Caco-2 (cell line): Measurements from ENCODE around the gene SRMS. TPM values are rescaled to one million over a fixed set of nuclear protein-coding genes. Genes with fewer than 3 reads are reported as not detected.

ENCODE experiments used
- BruUV-seq: library from RNA; stranded (reverse); fragments of 400-500 nt; replicated peaks from 2 replicates; lab custom pipeline; 2021; lab: Mats Ljungman, UMichigan
- CTCF ChIA-PET: fragments of 300-600 bp; sonication (Branson Sonifier 250); formaldehyde crosslinking; loops from one replicate; lab custom pipeline; 2022; ENCODE audit warnings: antibody characterized with exemption; lab: Charles Lee
- POLR2A ChIA-PET: fragments of 300-600 bp; sonication (Branson Sonifier 250); formaldehyde crosslinking; loops from one replicate; lab custom pipeline; 2022; ENCODE audit warnings: antibody characterized with exemption; lab: Charles Lee
- DNase-seq, 2 experiments: peaks; one replicate each; pipeline versions ENCODE4 v3.0.0 to v3.0.0-alpha.2; 2020 to 2022
- H3K27me3 ChIP-seq: replicated peaks from 2 replicates; pipeline ENCODE4 v1.6.0; 2011; ENCODE audit warnings: low read length; ENCODE audit not compliant: control insufficient read depth, insufficient read depth
- H3K36me3 ChIP-seq: 2 replicates; pipeline ENCODE4 v1.5.1; 2011; ENCODE audit warnings: low read length; ENCODE audit not compliant: control insufficient read depth, insufficient read depth
- H3K4me1 ChIP-seq: fragments of 250-450 bp; sonication (Bioruptor Pico); 2 replicates; pipeline ENCODE4 v1.5.1; 2020; ENCODE audit warnings: mild to moderate bottlenecking
- H3K4me3 ChIP-seq: 2 replicates; pipeline ENCODE4 v1.5.1; 2011; ENCODE audit warnings: low read depth, mild to moderate bottlenecking, control low read depth, low read length
- H3K9me3 ChIP-seq: fragments of 250-450 bp; sonication (Bioruptor Pico); 2 replicates; pipeline ENCODE4 v1.5.1; 2020; ENCODE audit warnings: mild to moderate bottlenecking, moderate library complexity
- H3K27ac Mint-ChIP-seq: one replicate; pipeline ENCODE4 v1.8.0; 2022; ENCODE audit warnings: mixed read lengths; ENCODE audit not compliant: unreplicated experiment
- H3K27me3 Mint-ChIP-seq: one replicate; pipeline ENCODE4 v1.8.0; 2022; ENCODE audit warnings: mixed read lengths; ENCODE audit not compliant: insufficient read depth, unreplicated experiment
- H3K36me3 Mint-ChIP-seq: one replicate; pipeline ENCODE4 v1.8.0; 2022; ENCODE audit warnings: mild to moderate bottlenecking, mixed read lengths; ENCODE audit not compliant: insufficient read depth, unreplicated experiment
- H3K4me1 Mint-ChIP-seq: one replicate; pipeline ENCODE4 v1.8.0; 2022; ENCODE audit warnings: low read depth, mixed read lengths; ENCODE audit not compliant: unreplicated experiment
- H3K4me3 Mint-ChIP-seq: one replicate; pipeline ENCODE4 v1.8.0; 2022; ENCODE audit warnings: mild to moderate bottlenecking, moderate library complexity, mixed read lengths; ENCODE audit not compliant: unreplicated experiment
- H3K9me3 Mint-ChIP-seq: one replicate; pipeline ENCODE4 v1.8.0; 2022; ENCODE audit warnings: mixed read lengths; ENCODE audit not compliant: unreplicated experiment
- CTCF ChIP-seq, 2 experiments: fragments of 200-600 bp in 1 of 2; IDR thresholded peaks; 1 replicate in 1 of 2; 2 replicates in 1 of 2; pipeline versions ENCODE4 v1.5.1 to v1.8.0; 2011 to 2022; ENCODE audit warnings: antibody characterized with exemption in 1 of 2, control low read depth in 1 of 2, inconsistent platforms in 1 of 2, low read depth in 1 of 2, low read length in 1 of 2, mild to moderate bottlenecking in 1 of 2, moderate library complexity in 1 of 2; ENCODE audit not compliant: insufficient read depth in 1 of 2, severe bottlenecking in 1 of 2, unreplicated experiment in 1 of 2
- intact Hi-C: fragments of 100-400 bp; cut with micrococcal nuclease; formaldehyde crosslinking; loops from one replicate; pipeline ENCODE4 v1.10.0; 2022; ENCODE audit not compliant: unreplicated experiment
- total RNA-seq: library from RNA; stranded (reverse); gene quantifications from 2 replicates; pipeline ENCODE4 v1.2.3, GENCODE V29; 2022

SRMS gene
- total RNA-seq, 1 experiment from 2014 or later, result not detected

GRCh38 chr20:63543733-63544132 is 3.8 kb downstream of the SRMS start:
- BruUV-seq, result no TSS peak
- ChIA-PET POLR2A (interaction anchor here (0.9 kb wide), 1 partner anchor 30 kb away, joined by 6 read pairs; the partner anchor contains the start of gene HELZ2), CTCF (no interaction called here)
- intact Hi-C loops, result no loop called here
- H3K9me3 ChIP-seq, result no peaks in the 10 kb centered on the region
- Mint-ChIP-seq H3K27ac (no peak overlapping the region), H3K36me3 (no peaks in the 10 kb centered on the region), H3K4me3 (no peak overlapping the region), H3K27me3 (no peaks in the 10 kb centered on the region), H3K4me1 (peaks cover 22% of the 10 kb centered on the region), H3K9me3 (no peaks in the 10 kb centered on the region)
- no peaks in the 10 kb centered on the region for H3K36me3 ChIP-seq
- no peak for DNase-seq
- H3K27me3 ChIP-seq, result no peaks in the 10 kb centered on the region
- no peak overlapping the region for H3K4me3 ChIP-seq
- no peak for TF ChIP-seq CTCF (IDR thresholded peaks at IDR 0.05; ENCODE audit: insufficient read depth in 1 of 2, low read depth in 1 of 2, low read length in 1 of 2, severe bottlenecking in 1 of 2, unreplicated experiment in 1 of 2)
- peaks cover 28% of the 10 kb centered on the region for H3K4me1 ChIP-seq

- H3K4me1 Mint-ChIP-seq, result peaks cover 22% of the 10 kb centered on the region
- no TSS peak for BruUV-seq
- no peaks in the 10 kb centered on the region for H3K27me3 ChIP-seq
- no peak for DNase-seq
- H3K4me3 Mint-ChIP-seq, result no peak overlapping the region
- POLR2A ChIA-PET, result interaction anchor here (0.6 kb wide), 1 partner anchor 81 kb away, joined by 5 read pairs; no protein-coding TSS in a partner anchor
- H3K9me3 Mint-ChIP-seq, result no peaks in the 10 kb centered on the region
- no peak for TF ChIP-seq CTCF (IDR thresholded peaks at IDR 0.05; ENCODE audit: insufficient read depth in 1 of 2, low read depth in 1 of 2, low read length in 1 of 2, severe bottlenecking in 1 of 2, unreplicated experiment in 1 of 2)
- CTCF ChIA-PET, result no interaction called here
- H3K27me3 Mint-ChIP-seq, result no peaks in the 10 kb centered on the region
- intact Hi-C loops, result no loop called here
- no peaks in the 10 kb centered on the region for H3K36me3 Mint-ChIP-seq
- no peaks in the 10 kb centered on the region for H3K9me3 ChIP-seq
- no peak overlapping the region for H3K4me3 ChIP-seq
- H3K4me1 ChIP-seq, result peaks cover 28% of the 10 kb centered on the region
- H3K36me3 ChIP-seq, result no peaks in the 10 kb centered on the region
- no peak overlapping the region for H3K27ac Mint-ChIP-seq
These were observed 4.4 kb downstream of the SRMS start for GRCh38 chr20:63543131-63543530.

- CTCF ChIA-PET, result interaction anchor here (0.6 to 1.4 kb wide), 3 partner anchors 14 to 179 kb away, joined by 3 read pairs; no protein-coding TSS in a partner anchor
- no peak overlapping the region for H3K4me3 ChIP-seq
- no peaks in the 10 kb centered on the region for H3K36me3 ChIP-seq
- H3K27ac Mint-ChIP-seq, result no peak overlapping the region
- no peak for DNase-seq
- no peaks in the 10 kb centered on the region for H3K27me3 Mint-ChIP-seq
- TF ChIP-seq CTCF (IDR thresholded peaks at IDR 0.05; ENCODE audit: insufficient read depth in 1 of 2, low read depth in 1 of 2, low read length in 1 of 2, severe bottlenecking in 1 of 2, unreplicated experiment in 1 of 2), result no peak
- H3K4me1 ChIP-seq, result peaks cover 30% of the 10 kb centered on the region
- H3K4me1 Mint-ChIP-seq, result peaks cover 22% of the 10 kb centered on the region
- intact Hi-C loops, result no loop called here
- peaks cover 4% of the 10 kb centered on the region for H3K36me3 Mint-ChIP-seq
- no peaks in the 10 kb centered on the region for H3K27me3 ChIP-seq
- BruUV-seq, result no TSS peak
- H3K9me3 ChIP-seq, result no peaks in the 10 kb centered on the region
- no peak overlapping the region for H3K4me3 Mint-ChIP-seq
- H3K9me3 Mint-ChIP-seq, result no peaks in the 10 kb centered on the region
- POLR2A ChIA-PET, result interaction anchor here (0.6 kb wide), 1 partner anchor 82 kb away, joined by 5 read pairs; no protein-coding TSS in a partner anchor
These were observed 4.9 kb downstream of the SRMS start for GRCh38 chr20:63542696-63543095.
